ENCODE data around the gene CACNA1E.
"Not testable (repeated sequence)": the region's sequence is repeated elsewhere in the genome, so short reads cannot be mapped to it uniquely, and the experiment has no call there.

Gene CACNA1E

DNA sequence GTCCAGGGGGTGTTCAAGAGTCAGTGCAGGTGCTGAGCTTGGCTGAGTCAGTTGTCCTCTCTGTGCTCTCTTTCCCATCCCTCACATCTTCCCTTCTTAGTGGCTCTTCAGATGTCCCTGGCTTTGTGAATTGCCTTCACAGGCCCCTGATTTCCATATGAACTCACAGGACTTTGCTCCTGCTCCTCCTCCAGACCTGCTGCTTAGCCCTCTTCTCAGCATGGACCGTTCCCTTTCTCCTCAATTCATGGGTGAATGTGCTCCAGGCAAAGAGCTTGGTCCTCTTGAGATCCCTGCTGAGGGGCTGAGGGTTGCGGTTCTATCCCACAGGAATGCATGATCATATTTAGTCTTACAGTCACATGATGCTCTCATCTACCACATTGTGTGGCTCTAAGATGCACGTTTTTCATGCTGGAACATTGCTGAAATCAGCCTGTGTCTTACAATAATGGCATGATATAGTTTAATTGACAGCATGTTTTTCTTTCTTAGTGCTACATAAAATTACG, 30.5 kb downstream of the CACNA1E start:
- Histone ChIP-seq H3K36me3 (ENCODE audit: insufficient read depth, low read length) (no peaks in the 10 kb centered on the region), H3K4me3 (ENCODE audit: low read length) (no peak overlapping the region), H3K4me1 (ENCODE audit: insufficient read depth, low read length) (no peaks in the 10 kb centered on the region), H2AFZ (ENCODE audit: low read depth, low read length) (no peak overlapping the region), H3K9me3 (ENCODE audit: low read length) (no peaks in the 10 kb centered on the region), H3K27me3 (ENCODE audit: insufficient read depth, low read length) (no peaks in the 10 kb centered on the region)

DNA sequence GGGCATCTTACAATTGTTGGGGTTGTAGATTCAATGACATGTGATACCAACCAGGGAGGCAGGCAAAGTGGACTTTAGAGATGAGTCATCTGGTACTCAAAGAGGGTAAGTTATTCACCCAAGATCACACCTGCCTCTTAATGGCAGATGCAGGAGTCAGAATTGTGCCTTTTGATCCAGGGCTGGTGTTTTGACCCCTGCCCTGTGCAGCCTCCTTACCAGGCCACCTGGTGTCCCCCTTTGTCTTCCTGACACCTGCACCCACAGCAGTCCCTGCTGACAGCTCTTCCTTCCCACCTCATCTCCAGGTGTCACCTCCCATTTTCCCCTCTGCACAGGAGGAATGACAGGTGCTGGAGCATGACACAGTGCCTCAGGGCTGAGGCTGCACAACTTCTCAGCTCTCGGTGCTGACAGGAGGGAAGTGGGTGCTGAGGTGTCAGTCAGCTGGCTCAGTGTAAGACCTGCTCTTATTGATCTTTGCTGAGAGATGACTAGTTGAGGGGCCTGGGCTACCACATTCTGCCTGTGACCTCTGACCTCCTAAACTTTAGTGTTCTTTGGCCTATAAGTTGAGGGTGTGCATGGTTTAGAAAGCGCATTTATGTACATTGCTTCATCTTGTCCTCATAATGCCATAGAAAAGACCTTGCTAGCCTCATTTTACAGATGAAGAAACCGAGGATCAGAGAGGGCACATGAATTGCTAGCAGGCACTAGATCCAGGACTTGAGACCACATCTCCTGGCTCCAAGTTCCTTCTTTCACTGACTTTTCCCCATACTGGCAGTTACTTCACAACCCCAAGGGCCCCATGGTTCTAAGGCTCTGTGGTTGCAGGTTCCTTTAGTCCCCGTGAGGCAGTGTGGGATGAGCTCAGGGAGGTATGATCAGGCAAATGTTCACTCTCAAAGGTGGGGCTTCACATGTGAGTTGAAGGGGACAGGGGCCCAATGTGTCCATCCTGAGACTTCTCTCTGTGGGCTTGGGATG, 31.3 kb downstream of the CACNA1E start:
- Histone ChIP-seq H3K27me3 (ENCODE audit: insufficient read depth, low read length) (no peaks in the 10 kb centered on the region), H3K4me1 (ENCODE audit: insufficient read depth, low read length) (no peaks in the 10 kb centered on the region), H3K4me3 (ENCODE audit: low read length) (no peak overlapping the region), H3K36me3 (ENCODE audit: insufficient read depth, low read length) (no peaks in the 10 kb centered on the region), H3K9me3 (ENCODE audit: low read length) (no peaks in the 10 kb centered on the region), H2AFZ (ENCODE audit: low read depth, low read length) (no peak overlapping the region)

DNA sequence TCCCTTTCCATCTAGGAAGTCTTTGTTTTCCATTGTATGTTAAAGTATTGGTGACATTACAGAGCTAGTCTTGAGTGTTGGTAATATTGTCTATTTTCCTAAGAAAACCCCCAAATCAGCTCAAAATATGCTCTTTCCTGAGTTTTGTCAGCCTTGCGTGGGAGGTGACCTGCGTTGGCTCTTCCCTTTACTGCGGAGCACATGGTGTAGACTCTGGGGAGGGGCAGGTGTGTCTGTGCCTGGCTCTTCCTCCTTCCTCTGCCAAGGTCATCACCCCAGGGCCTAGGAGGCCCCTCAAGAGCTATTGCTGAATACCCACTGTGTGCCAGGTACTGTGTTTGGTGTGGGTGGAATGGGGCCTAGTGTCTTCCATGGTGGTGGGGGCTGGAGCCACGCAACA, 33.4 kb downstream of the CACNA1E start:
- Histone ChIP-seq H3K4me3 (ENCODE audit: low read length) (no peak overlapping the region), H3K27me3 (ENCODE audit: insufficient read depth, low read length) (no peaks in the 10 kb centered on the region), H3K9me3 (ENCODE audit: low read length) (no peaks in the 10 kb centered on the region), H3K36me3 (ENCODE audit: insufficient read depth, low read length) (no peaks in the 10 kb centered on the region), H3K4me1 (ENCODE audit: insufficient read depth, low read length) (peaks cover 2% of the 10 kb centered on the region), H2AFZ (ENCODE audit: low read depth, low read length) (no peak overlapping the region)

DNA sequence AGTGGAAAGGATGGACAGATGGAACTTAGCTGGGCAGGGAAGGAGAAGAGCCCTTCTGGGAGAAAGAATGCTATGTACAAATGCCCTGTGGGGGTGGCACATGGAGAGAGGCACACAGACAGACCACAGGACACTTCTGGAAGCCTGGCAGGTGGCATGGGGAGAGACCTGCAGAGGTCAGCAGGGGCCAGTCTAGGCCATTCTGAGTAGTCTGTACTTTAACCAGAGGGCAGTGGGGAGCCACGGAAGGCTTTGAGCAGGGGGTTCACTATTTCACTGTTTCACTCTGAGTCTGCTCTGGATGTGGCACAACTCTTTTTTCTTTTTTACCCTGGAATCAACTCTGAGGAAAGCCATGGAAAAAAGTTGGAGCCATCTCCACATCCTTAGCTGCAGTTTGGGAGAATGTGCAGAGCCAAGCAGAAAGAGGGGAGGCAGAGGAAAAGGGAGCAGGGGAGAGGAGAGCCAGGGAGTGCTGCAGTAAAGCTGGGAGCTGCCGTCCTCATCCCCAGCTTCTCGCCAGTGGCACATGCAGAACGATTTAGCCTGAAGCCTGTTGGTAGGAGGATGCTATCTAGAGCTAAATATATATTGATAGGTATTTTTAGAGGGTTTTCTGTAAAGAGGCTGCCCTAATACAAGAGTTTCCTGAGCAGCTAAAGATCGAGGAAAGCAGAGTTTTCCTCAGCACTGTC, 34.0 kb downstream of the CACNA1E start:
- no peaks in the 10 kb centered on the region for H3K9me3 ChIP-seq (ENCODE audit: low read length)
- H2AFZ ChIP-seq (ENCODE audit: low read depth, low read length) = no peak overlapping the region
- H3K4me3 ChIP-seq (ENCODE audit: low read length) = no peak overlapping the region
- H3K4me1 ChIP-seq (ENCODE audit: insufficient read depth, low read length) = peaks cover 6% of the 10 kb centered on the region
- no peaks in the 10 kb centered on the region for H3K36me3 ChIP-seq (ENCODE audit: insufficient read depth, low read length)
- H3K27me3 ChIP-seq (ENCODE audit: insufficient read depth, low read length) = no peaks in the 10 kb centered on the region

DNA sequence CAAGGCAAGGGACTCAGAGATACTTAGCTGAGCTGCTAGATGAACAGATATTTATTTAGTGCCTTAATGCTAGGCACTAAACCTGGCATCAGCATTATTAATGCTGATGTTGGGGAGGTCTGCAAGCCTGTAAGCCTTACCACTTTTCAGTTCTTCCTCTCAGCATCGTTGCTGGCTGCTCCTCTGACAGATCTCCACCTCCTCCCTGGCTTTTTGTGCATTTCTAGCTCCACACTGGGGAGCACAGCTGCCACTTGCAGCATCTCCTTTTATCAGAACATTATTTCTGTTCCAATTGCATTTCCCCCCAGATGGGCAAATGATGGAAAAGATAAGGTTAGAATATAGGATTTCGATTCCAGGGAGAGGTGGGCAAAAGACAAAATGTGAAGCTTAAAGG, 34.8 kb downstream of the CACNA1E start:
- H2AFZ ChIP-seq (ENCODE audit: low read depth, low read length) = no peak overlapping the region
- H3K27me3 ChIP-seq (ENCODE audit: insufficient read depth, low read length) = no peaks in the 10 kb centered on the region
- H3K4me1 ChIP-seq (ENCODE audit: insufficient read depth, low read length) = peaks cover 6% of the 10 kb centered on the region
- no peaks in the 10 kb centered on the region for H3K36me3 ChIP-seq (ENCODE audit: insufficient read depth, low read length)
- H3K9me3 ChIP-seq (ENCODE audit: low read length) = no peaks in the 10 kb centered on the region
- no peak overlapping the region for H3K4me3 ChIP-seq (ENCODE audit: low read length)

DNA sequence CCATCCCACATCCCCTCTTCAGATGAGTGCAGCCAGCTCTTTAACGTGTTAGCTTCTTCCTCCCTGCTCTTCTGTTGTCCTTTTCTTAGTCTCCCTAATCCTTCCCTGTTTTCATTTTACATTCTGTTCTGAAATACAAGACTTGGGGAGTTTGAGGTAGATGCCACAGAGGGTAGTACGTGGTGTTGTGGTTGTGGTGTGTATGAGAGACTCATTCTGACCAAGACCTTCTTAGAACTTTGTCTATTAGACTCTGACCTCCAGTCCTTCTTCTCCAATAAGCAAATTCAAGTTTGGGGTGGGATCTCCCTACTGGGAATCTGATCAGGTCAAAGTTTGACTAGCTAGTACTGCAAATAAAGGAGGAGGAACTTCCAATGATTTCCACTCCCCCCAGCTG, 39.5 kb downstream of the CACNA1E start:
- no peak overlapping the region for H2AFZ ChIP-seq (ENCODE audit: low read depth, low read length)
- H3K36me3 ChIP-seq (ENCODE audit: insufficient read depth, low read length) = no peaks in the 10 kb centered on the region
- no peaks in the 10 kb centered on the region for H3K27me3 ChIP-seq (ENCODE audit: insufficient read depth, low read length)
- H3K4me1 ChIP-seq (ENCODE audit: insufficient read depth, low read length) = peaks cover 6% of the 10 kb centered on the region
- H3K9me3 ChIP-seq (ENCODE audit: low read length) = no peaks in the 10 kb centered on the region
- H3K4me3 ChIP-seq (ENCODE audit: low read length) = no peak overlapping the region

DNA sequence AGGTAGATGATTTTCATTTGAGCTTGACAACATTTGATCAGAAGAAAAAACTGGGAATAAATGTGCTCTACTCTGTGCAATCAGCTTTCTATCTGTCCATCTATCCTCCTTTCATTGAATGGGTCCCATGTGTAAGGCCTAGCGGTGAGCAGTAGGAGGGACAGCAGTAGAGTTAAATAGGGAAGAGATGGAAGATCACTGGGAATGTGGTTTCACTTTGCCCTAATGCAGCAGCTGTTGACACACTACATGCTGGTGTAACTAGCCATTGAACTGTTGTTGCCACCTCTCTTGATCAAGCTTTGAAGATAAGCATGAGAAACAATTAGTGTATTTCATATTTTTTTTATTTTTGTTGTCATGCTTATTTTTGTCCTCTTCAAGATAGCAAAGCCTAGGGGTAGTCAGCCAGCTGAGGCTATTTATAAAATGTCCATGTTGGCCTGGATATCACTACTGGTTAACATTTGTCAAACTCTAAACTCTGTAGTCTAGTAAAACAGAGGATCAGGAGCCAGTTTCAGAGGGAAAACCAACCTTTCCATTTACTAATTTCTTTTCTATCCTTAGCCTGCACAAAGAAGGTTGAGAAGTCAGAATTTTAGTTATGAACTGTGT, 41.9 kb downstream of the CACNA1E start:
- no peaks in the 10 kb centered on the region for H3K9me3 ChIP-seq (ENCODE audit: low read length)
- H3K36me3 ChIP-seq (ENCODE audit: insufficient read depth, low read length) = no peaks in the 10 kb centered on the region
- H3K27me3 ChIP-seq (ENCODE audit: insufficient read depth, low read length) = no peaks in the 10 kb centered on the region
- H3K4me1 ChIP-seq (ENCODE audit: insufficient read depth, low read length) = peaks cover 6% of the 10 kb centered on the region
- no peak overlapping the region for H3K4me3 ChIP-seq (ENCODE audit: low read length)
- H2AFZ ChIP-seq (ENCODE audit: low read depth, low read length) = no peak overlapping the region

DNA sequence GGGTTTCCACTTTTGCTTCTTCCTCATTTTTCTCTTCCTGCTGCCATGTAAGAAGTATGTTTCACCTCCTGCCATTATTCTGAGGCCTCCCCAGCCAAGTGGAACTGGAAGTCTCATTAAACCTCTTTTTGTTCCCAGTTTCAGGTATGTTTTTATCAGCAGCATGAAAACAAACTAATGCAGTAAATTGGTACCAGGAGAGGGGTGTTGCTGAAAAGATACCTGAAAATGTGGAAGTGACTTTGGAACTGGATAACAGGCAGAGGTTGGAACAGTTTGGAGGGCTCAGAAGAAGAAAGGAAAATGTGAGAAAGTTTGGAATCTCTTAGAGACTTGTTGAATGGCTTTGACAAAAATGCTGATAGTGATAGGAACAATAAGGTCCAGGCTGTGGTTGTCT, 44.9 kb downstream of the CACNA1E start:
- not testable (repeated sequence) for H3K27me3 ChIP-seq (ENCODE audit: insufficient read depth, low read length); H3K4me3 ChIP-seq (ENCODE audit: low read length); H3K4me1 ChIP-seq (ENCODE audit: insufficient read depth, low read length); H3K36me3 ChIP-seq (ENCODE audit: insufficient read depth, low read length); H2AFZ ChIP-seq (ENCODE audit: low read depth, low read length); H3K9me3 ChIP-seq (ENCODE audit: low read length)

DNA sequence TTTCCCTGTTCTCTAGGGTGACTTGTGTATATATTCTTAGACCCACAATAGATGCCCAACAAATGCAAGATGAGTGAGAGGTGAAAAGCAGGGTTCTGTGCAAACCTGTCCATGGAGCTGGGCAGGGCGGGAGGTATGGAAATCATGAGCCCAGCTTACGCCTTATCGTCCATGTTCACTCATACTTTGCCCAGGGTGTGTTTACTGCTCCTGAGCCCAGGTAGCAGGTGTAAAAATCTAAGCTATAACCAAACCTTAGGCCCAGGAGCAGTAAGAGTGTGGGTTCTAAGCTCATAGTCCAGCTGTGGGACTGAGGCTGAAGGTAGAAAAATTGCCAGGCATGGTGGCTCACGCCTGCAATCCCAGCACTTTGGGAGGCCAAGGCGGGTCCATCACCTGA, 48.1 kb downstream of the CACNA1E start:
- peaks cover 2% of the 10 kb centered on the region for H3K27me3 ChIP-seq (ENCODE audit: insufficient read depth, low read length)
- H3K9me3 ChIP-seq (ENCODE audit: low read length) = no peaks in the 10 kb centered on the region
- no peak overlapping the region for H3K4me3 ChIP-seq (ENCODE audit: low read length)
- H2AFZ ChIP-seq (ENCODE audit: low read depth, low read length) = no peak overlapping the region
- H3K36me3 ChIP-seq (ENCODE audit: insufficient read depth, low read length) = no peaks in the 10 kb centered on the region
- H3K4me1 ChIP-seq (ENCODE audit: insufficient read depth, low read length) = no peaks in the 10 kb centered on the region

DNA sequence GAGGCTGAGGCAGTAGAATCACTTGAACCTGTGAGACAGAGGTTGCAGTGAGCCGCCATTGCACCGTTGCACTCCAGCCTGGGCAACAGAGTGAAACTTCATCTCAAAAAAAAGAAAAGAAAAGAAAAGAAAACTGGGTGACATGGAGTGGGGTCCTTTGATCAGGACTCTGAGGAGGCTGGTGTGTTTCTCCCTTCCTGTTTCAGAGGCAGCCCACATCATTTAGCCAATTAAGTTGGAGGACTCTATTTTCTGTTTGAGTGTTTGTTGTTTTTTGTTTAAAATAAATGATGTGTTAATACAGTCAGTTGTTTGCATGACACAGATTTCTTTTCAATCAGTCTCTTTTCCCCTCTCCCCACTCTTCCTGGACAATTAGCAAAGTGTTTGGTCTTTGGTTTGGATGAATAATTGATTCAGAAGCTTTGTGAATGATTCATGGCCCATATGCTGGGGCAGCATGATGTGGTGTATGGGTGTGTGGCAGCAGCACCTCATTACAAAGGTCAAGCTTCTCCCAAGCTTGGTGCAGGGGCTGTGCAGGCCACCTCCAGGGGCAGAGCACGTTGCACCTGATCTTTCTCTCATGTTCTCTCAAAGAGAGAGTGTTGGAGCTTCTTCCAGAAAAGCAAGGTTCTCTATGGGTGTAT, 48.8 kb downstream of the CACNA1E start:
- peaks cover 2% of the 10 kb centered on the region for H3K27me3 ChIP-seq (ENCODE audit: insufficient read depth, low read length)
- no peaks in the 10 kb centered on the region for H3K4me1 ChIP-seq (ENCODE audit: insufficient read depth, low read length)
- H3K36me3 ChIP-seq (ENCODE audit: insufficient read depth, low read length) = no peaks in the 10 kb centered on the region
- H3K4me3 ChIP-seq (ENCODE audit: low read length) = no peak overlapping the region
- no peak overlapping the region for H2AFZ ChIP-seq (ENCODE audit: low read depth, low read length)
- H3K9me3 ChIP-seq (ENCODE audit: low read length) = no peaks in the 10 kb centered on the region

DNA sequence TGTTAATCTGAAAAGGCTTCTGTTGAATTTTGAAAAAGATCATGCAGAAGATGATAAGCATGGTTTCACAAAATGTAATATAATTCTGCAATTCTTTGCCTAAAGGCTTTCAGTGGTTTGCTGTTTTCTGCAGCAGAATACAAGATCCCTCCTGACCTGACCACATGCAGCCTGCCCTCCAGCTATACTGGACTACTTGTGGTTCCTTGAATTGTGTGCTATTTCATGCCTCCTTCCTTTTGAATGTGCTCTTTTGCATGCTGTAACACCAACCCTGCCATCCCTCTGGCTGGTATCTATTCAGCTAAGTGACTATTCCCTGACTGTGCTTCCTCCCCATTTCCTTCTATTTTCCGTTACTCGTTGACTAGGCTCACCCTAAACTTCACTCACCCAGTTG, 55.5 kb downstream of the CACNA1E start:
- Histone ChIP-seq H2AFZ (ENCODE audit: low read depth, low read length) (no peak overlapping the region), H3K27me3 (ENCODE audit: insufficient read depth, low read length) (no peaks in the 10 kb centered on the region)

DNA sequence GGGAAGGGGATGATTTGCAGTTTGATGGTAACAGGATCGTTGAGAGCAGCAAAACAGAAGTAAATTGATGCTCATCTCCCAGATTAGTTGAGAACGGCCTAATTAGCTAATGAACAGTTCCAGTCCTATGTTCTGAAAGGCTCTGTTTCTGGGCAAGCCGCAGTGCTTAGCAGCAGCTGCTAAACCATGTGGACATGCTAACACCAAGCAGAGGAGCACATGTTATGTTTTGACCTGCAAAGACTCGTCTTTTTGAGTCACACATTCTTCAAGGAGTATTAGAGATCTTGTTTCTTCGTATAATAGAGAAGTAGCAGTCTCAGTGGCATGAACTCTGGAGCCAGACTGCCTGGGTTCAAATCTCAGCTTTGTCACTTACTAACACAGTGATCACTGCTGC, 58.1 kb downstream of the CACNA1E start:
- H2AFZ ChIP-seq (ENCODE audit: low read depth, low read length) = no peak overlapping the region
- no peak overlapping the region for H3K4me3 ChIP-seq (ENCODE audit: low read length)
- no peaks in the 10 kb centered on the region for H3K4me1 ChIP-seq (ENCODE audit: insufficient read depth, low read length)
- no peaks in the 10 kb centered on the region for H3K9me3 ChIP-seq (ENCODE audit: low read length)
- H3K36me3 ChIP-seq (ENCODE audit: insufficient read depth, low read length) = no peaks in the 10 kb centered on the region
- H3K27me3 ChIP-seq (ENCODE audit: insufficient read depth, low read length) = no peaks in the 10 kb centered on the region

More for the DNA sequence above, 55.5 kb downstream of the CACNA1E start:
- no peaks in the 10 kb centered on the region for H3K36me3 ChIP-seq (ENCODE audit: insufficient read depth, low read length)
- H3K4me3 ChIP-seq (ENCODE audit: low read length) = no peak overlapping the region
- H3K9me3 ChIP-seq (ENCODE audit: low read length) = no peaks in the 10 kb centered on the region
- no peaks in the 10 kb centered on the region for H3K4me1 ChIP-seq (ENCODE audit: insufficient read depth, low read length)

All from neuron (in vitro differentiated cells).